Activated CD4-positive, alpha-beta T cell treated with anti-CD3 and anti-CD28 coated beads, Interleukin-2, amount 10 ng/mL, durations not matched to agents 24 days and 14 days (primary cell): ENCODE results near the gene S100P. TPM values are rescaled to one million over a fixed set of nuclear protein-coding genes. Genes with fewer than 3 reads are reported as not detected.

Experiments
- DNase-seq: peaks from one replicate; pipeline ENCODE4 v3.0.0; 2022
- H3K27ac Mint-ChIP-seq: one replicate; pipeline ENCODE4 v1.8.0; 2022; ENCODE audit warnings: mild to moderate bottlenecking, mixed read lengths
- H3K27me3 Mint-ChIP-seq: one replicate; pipeline ENCODE4 v1.8.0; 2022; ENCODE audit warnings: mixed read lengths
- H3K36me3 Mint-ChIP-seq: one replicate; pipeline ENCODE4 v1.8.0; 2022; ENCODE audit warnings: low read depth, mild to moderate bottlenecking, mixed read lengths
- H3K4me1 Mint-ChIP-seq: one replicate; pipeline ENCODE4 v1.8.0; 2021; ENCODE audit warnings: mixed read lengths
- H3K4me3 Mint-ChIP-seq: one replicate; pipeline ENCODE4 v1.8.0; 2022; ENCODE audit warnings: mild to moderate bottlenecking, moderate library complexity, mixed read lengths
- H3K9me3 Mint-ChIP-seq: one replicate; pipeline ENCODE4 v1.8.0; 2021; ENCODE audit warnings: mixed read lengths
- intact Hi-C: fragments of 100-400 bp; cut with micrococcal nuclease; formaldehyde crosslinking; loops from one replicate; pipeline ENCODE4 v1.15.1; 2023
- total RNA-seq: library from RNA; stranded (reverse); gene quantifications from 2 replicates; pipeline ENCODE4 v1.2.3, GENCODE V29; 2022

S100P gene
- total RNA-seq, 1 donor from 2014 or later = 2.8 TPM

DNA sequence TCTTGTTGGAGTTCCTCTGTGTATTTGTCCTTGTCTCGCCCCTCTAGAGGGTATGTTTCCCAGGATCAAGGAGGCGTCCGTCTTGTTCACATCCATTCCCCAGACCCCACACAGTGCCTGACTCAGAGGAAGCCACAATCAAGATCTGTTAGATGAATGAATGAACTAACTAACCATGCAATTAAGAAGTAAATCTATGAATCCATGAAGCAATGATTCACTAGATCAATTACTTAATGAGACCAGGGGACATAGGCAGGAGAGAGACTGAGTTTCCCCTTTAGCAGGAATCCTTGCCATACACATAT is 34.2 kb downstream of the S100P start:
- H3K4me1 Mint-ChIP-seq = peaks cover 6% of the 10 kb centered on the region
- intact Hi-C loops = no loop called here
- H3K27ac Mint-ChIP-seq = peak overlapping the region; percentile 58
- no peaks in the 10 kb centered on the region for H3K27me3 Mint-ChIP-seq
- peak overlapping the region; percentile 12 for H3K4me3 Mint-ChIP-seq
- no peaks in the 10 kb centered on the region for H3K36me3 Mint-ChIP-seq
- H3K9me3 Mint-ChIP-seq = no peaks in the 10 kb centered on the region
- no peak for DNase-seq

GRCh38 chr4:6728320-6729029 is 34.8 kb downstream of the S100P start:
- no peak overlapping the region for H3K27ac Mint-ChIP-seq
- H3K9me3 Mint-ChIP-seq = no peaks in the 10 kb centered on the region
- H3K36me3 Mint-ChIP-seq = no peaks in the 10 kb centered on the region
- no peak overlapping the region for H3K4me3 Mint-ChIP-seq
- intact Hi-C loops = no loop called here
- no peaks in the 10 kb centered on the region for H3K27me3 Mint-ChIP-seq
- peaks cover 6% of the 10 kb centered on the region for H3K4me1 Mint-ChIP-seq
- DNase-seq = no peak

GRCh38 chr4:6730603-6731317 is 37.1 kb downstream of the S100P start:
- no peak for DNase-seq
- intact Hi-C loops = no loop called here
- H3K36me3 Mint-ChIP-seq = no peaks in the 10 kb centered on the region
- no peaks in the 10 kb centered on the region for H3K9me3 Mint-ChIP-seq
- H3K4me1 Mint-ChIP-seq = peaks cover 6% of the 10 kb centered on the region
- H3K27ac Mint-ChIP-seq = no peak overlapping the region
- no peak overlapping the region for H3K4me3 Mint-ChIP-seq
- no peaks in the 10 kb centered on the region for H3K27me3 Mint-ChIP-seq

DNA sequence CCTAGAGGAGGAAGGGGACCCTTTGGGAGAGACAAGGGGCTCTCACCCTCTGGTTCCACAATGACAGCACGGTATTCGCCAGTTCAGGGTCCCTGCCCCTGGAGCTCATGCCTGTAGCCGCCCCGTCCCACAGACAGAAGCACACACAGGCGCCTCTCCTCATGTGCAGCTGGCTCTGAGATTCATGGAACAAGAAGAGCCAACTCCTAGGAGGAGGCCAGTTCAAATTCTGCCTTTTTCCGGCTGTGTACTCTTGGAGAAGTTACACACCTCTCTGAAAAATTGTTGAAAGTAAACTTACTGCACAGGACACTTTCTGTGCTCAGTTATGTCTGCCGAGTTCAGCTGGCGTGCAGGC is 37.6 kb downstream of the S100P start:
- intact Hi-C loops = no loop called here
- H3K4me3 Mint-ChIP-seq = no peak overlapping the region
- no peaks in the 10 kb centered on the region for H3K36me3 Mint-ChIP-seq
- peaks cover 6% of the 10 kb centered on the region for H3K4me1 Mint-ChIP-seq
- H3K27me3 Mint-ChIP-seq = no peaks in the 10 kb centered on the region
- H3K27ac Mint-ChIP-seq = no peak overlapping the region
- H3K9me3 Mint-ChIP-seq = no peaks in the 10 kb centered on the region
- no peak for DNase-seq

DNA sequence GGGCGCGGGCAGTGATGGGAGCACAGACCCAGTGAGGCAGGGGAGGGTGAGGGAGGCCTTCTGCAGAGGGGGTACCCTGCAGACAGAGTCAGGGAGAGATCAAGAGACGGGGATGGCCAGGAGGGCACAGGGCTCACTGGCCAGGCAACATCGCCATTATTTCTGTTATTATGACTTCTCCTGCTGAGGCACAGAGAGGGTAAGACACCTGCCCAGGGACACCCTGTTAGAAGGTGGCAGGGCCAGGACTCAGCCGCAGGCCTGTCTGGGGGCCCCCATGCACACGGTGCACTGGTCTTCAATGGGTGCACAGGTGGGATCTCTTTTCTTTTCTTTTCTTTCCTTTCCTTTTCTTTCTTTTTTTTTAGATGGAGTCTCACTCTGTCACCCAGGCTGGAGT is 38.1 kb downstream of the S100P start:
- Mint-ChIP-seq H3K27ac (no peak overlapping the region), H3K9me3 (no peaks in the 10 kb centered on the region)

DNA sequence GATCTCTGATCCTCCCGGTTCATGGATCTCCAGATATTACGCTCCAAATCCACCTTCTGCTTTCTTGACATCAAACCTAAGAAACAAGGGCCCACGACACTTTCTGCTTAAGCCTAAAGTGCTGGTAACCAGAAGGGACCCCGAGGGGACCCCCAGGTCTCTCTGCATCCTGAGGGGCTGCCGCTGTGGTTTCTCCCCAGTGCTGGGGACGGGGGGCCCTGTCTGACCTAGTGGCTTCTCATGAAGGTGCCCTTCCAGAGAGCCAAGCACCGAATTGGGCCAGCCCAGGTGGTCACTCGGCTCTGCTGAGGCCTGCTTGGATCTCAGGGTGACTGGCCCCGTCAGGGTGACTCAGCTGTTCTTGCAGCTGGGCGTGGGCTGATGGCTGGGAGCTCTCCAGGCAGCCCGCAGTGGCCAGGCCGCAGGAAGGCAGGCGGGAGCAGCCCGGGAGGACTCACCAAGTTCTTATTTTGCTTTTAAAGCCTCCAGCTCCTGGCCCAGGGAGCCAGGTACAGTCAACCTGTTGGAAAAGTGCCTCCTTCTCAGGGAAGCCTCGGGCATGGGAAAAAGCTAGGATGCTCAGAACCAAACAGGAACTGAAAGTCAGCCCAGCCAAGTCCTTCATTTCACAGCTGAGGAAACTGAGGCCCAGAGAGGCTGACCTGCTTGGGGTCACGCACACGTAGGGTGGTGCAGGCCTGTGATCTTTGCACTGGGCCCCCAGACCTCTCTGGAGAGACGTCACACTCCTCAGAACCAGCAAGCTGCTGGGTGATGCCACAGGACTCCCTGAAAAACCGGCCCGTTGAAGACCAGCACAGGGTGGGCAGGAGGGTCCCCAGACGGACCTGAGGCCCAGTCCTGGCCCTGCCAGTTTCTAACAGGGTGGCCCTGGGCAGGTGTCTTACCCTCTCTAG is 39.0 kb downstream of the S100P start:
- intact Hi-C loops = no loop called here

More for the DNA sequence above, 38.1 kb downstream of the S100P start:
- peaks cover 6% of the 10 kb centered on the region for H3K4me1 Mint-ChIP-seq
- no peak for DNase-seq
- intact Hi-C loops = no loop called here
- no peaks in the 10 kb centered on the region for H3K36me3 Mint-ChIP-seq
- H3K4me3 Mint-ChIP-seq = no peak overlapping the region
- H3K27me3 Mint-ChIP-seq = peaks cover 2% of the 10 kb centered on the region

DNA sequence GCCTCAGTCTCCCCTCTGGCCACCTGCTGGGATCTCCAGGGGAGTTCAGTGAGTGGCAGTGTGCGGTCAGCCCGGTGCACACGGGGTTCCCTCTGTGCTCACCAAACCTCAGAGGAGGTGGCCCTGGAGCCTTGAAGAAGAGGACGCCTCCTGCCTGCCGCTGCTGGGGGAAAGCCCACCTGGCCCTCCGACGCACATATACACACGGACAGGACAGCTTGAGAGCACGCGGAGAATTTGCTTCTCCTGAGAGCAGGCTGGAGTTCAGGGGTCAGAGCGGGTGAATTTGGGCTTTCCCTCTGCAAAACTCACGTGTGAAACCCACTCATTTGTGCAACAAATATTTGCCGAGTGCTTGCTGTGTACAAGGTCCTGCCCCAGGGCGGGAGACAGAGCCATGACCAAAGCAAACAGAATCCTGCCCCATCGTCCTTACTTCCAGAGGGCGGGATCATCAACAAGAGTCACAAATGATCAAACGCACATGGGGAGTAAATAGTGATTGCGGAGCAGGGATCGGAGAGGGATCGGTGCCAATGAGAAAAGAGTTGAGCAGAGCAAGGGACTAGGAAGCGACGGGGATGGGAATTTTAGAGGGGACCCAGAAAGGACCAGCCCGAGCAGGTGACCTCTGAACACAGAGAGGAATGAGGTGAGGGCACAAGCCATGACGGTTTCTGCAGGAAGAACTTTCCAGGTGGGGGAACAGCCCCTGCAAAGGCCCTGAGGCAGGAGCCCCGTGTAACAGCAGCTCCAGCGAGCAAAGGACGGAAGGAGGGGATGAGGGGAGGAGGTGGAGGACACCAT is 39.9 kb downstream of the S100P start:
- Mint-ChIP-seq H3K27ac (no peak overlapping the region), H3K4me3 (no peak overlapping the region), H3K9me3 (no peaks in the 10 kb centered on the region), H3K36me3 (no peaks in the 10 kb centered on the region), H3K27me3 (peaks cover 5% of the 10 kb centered on the region), H3K4me1 (no peaks in the 10 kb centered on the region)
- intact Hi-C loops = no loop called here
- no peak for DNase-seq

More for the DNA sequence above, 39.0 kb downstream of the S100P start:
- DNase-seq = no peak
- Mint-ChIP-seq H3K27me3 (peaks cover 5% of the 10 kb centered on the region), H3K36me3 (no peaks in the 10 kb centered on the region), H3K4me1 (peaks cover 6% of the 10 kb centered on the region), H3K4me3 (no peak overlapping the region), H3K9me3 (no peaks in the 10 kb centered on the region), H3K27ac (no peak overlapping the region)

DNA sequence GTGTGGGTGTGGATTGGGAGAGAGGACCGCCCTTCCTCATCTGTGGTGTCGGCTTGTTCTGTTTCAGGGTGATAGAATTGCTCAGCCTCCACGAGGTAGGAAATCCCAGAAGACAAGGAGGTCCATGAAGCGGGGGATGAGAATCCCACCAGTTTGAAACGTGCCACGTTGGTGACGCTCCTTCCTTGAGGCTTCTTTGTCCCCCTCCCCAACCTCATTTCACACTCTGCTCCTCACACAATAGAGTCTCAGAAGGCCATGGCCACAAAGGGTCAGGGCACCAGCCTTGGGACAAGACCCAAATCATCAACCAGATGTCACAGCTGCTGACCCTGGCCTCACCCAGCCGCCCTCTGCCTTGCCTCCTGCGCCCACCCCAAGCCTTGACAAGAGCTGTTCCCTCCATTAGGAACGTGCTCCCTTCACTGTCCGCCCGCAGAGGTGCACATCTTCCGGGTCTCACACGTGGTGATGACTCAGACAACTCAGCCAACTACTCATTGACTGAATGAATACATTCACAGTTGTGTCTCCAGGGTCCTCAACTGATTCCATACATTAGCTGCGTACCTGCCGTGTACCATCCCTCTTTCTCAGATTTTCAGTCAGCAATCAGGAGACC is 40.6 kb downstream of the S100P start:
- Mint-ChIP-seq H3K36me3 (no peaks in the 10 kb centered on the region), H3K27ac (no peak overlapping the region)

GRCh38 chr4:6739920-6740319 is 46.2 kb downstream of the S100P start:
- Mint-ChIP-seq H3K9me3 (no peaks in the 10 kb centered on the region), H3K36me3 (no peaks in the 10 kb centered on the region), H3K4me1 (peaks cover 3% of the 10 kb centered on the region), H3K27ac (no peak overlapping the region), H3K4me3 (no peak overlapping the region), H3K27me3 (peaks cover 5% of the 10 kb centered on the region)
- no peak for DNase-seq
- intact Hi-C loops = no loop called here

More for the DNA sequence above, 40.6 kb downstream of the S100P start:
- H3K9me3 Mint-ChIP-seq = no peaks in the 10 kb centered on the region
- intact Hi-C loops = no loop called here
- H3K27me3 Mint-ChIP-seq = peaks cover 5% of the 10 kb centered on the region
- no peak overlapping the region for H3K4me3 Mint-ChIP-seq
- H3K4me1 Mint-ChIP-seq = no peaks in the 10 kb centered on the region
- no peak for DNase-seq

- no peak overlapping the region for H3K4me3 Mint-ChIP-seq
- H3K4me1 Mint-ChIP-seq = peaks cover 3% of the 10 kb centered on the region
- H3K27me3 Mint-ChIP-seq = peaks cover 5% of the 10 kb centered on the region
- H3K36me3 Mint-ChIP-seq = no peaks in the 10 kb centered on the region
- no peak for DNase-seq
- intact Hi-C loops = no loop called here
- no peaks in the 10 kb centered on the region for H3K9me3 Mint-ChIP-seq
- H3K27ac Mint-ChIP-seq = no peak overlapping the region
Measured at GRCh38 chr4:6740347-6740746, 46.7 kb downstream of the S100P start.

- Mint-ChIP-seq H3K27ac (no peak overlapping the region), H3K36me3 (no peaks in the 10 kb centered on the region), H3K9me3 (no peaks in the 10 kb centered on the region), H3K4me3 (no peak overlapping the region), H3K27me3 (peaks cover under 1% of the 10 kb centered on the region), H3K4me1 (peaks cover 3% of the 10 kb centered on the region)
- intact Hi-C loops = no loop called here
- no peak for DNase-seq
Measured at GRCh38 chr4:6742507-6742906, 48.8 kb downstream of the S100P start.

DNA sequence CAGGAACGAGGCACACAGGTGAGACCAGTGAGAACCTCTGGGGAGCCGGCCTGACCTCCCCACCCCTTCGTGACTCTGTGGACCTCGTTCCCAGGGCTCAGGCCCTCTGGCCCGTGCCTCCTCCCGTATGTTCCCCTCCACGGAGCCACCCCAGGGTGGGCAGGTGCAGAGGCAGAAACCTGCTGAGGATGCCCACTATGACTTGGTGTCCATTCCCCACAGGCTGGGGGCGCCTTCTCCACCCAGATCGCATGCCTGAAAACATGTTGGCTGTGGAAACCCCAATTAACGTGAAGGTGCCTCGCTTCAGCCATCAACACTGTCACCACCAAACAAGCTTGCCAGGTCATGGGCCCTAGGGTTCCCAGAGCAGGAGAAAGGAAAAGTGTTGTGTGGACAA is 49.3 kb downstream of the S100P start:
- H3K36me3 Mint-ChIP-seq = no peaks in the 10 kb centered on the region
- H3K4me3 Mint-ChIP-seq = no peak overlapping the region
- no peaks in the 10 kb centered on the region for H3K9me3 Mint-ChIP-seq
- peaks cover 3% of the 10 kb centered on the region for H3K4me1 Mint-ChIP-seq
- intact Hi-C loops = no loop called here
- H3K27ac Mint-ChIP-seq = no peak overlapping the region
- H3K27me3 Mint-ChIP-seq = no peaks in the 10 kb centered on the region
- no peak for DNase-seq
